ENCODE measurements around the gene ITGA2.

GRCh38 chr5:52964138-52964537 lies 25.0 kb upstream of the ITGA2 start:
- TF ChIP-seq CTCF (IDR thresholded peaks at IDR 0.05; ENCODE audit: poor library complexity, severe bottlenecking) (no peak), POLR2AphosphoS5 (IDR thresholded peaks at IDR 0.05) (no peak)
